HepG2 (cell line): Measurements from ENCODE around the gene ALPK1. TPM values are rescaled to one million over a fixed set of nuclear protein-coding genes. Genes with fewer than 3 reads are reported as not detected.
A peak's percentile ranks its signal among the peaks of the same experiment; 100 is the strongest.

ENCODE experiments used
- HDAC2 ChIP-seq: sonication (generic); formaldehyde crosslinking; IDR thresholded peaks from 2 replicates; pipeline ENCODE4 v1.4.0; 2020; ENCODE audit warnings: missing genetic modification reagents
- HMG20B ChIP-seq: conservative IDR thresholded peaks from 2 replicates; pipeline ENCODE4 v1.6.1; 2016; ENCODE audit warnings: missing genetic modification reagents, missing compliant biosample characterization
- HNF4A ChIP-seq: sonication (generic); formaldehyde crosslinking; IDR thresholded peaks from 2 replicates; pipeline ENCODE4 v1.4.0; 2020; ENCODE audit warnings: missing genetic modification reagents
- NR2C2 ChIP-seq: sonication (generic); formaldehyde crosslinking; IDR thresholded peaks from 2 replicates; pipeline ENCODE4 v1.4.0; 2020; ENCODE audit warnings: missing genetic modification reagents, mild to moderate bottlenecking, moderate library complexity, borderline replicate concordance
- SAP130 ChIP-seq: IDR thresholded peaks from 2 replicates; pipeline ENCODE4 v1.6.1; 2016; ENCODE audit warnings: low read depth
- SOX13 ChIP-seq, 3 experiments: fragments of 450-650 bp in 1 of 3; sonication (generic) in 1 of 3; formaldehyde crosslinking in 1 of 3; IDR thresholded peaks in 2 of 3; conservative IDR thresholded peaks in 1 of 3; 2 replicates each; pipeline versions ENCODE4 v1.5.0 to v1.6.1; 2016 to 2020; ENCODE audit warnings: antibody characterized with exemption in 1 of 3, mild to moderate bottlenecking in 1 of 3, missing compliant biosample characterization in 1 of 3, missing genetic modification reagents in 1 of 3, moderate library complexity in 1 of 3
- TBX3 ChIP-seq: fragments of 450-650 bp; IDR thresholded peaks from 2 replicates; pipeline ENCODE4 v1.6.1; 2017; ENCODE audit warnings: antibody characterized with exemption, mild to moderate bottlenecking, inconsistent platforms, borderline replicate concordance
- ZFP62 ChIP-seq: sonication (generic); formaldehyde crosslinking; IDR thresholded peaks from 2 replicates; pipeline ENCODE4 v1.4.0; 2020; ENCODE audit warnings: missing genetic modification reagents
- ZNF230 ChIP-seq: sonication (generic); formaldehyde crosslinking; IDR thresholded peaks from 2 replicates; pipeline ENCODE4 v1.4.0; 2020; ENCODE audit warnings: mild to moderate bottlenecking, missing genetic modification reagents
- ZNF333 ChIP-seq: sonication (generic); formaldehyde crosslinking; IDR thresholded peaks from 2 replicates; pipeline ENCODE4 v1.4.0; 2020; ENCODE audit warnings: mild to moderate bottlenecking, missing genetic modification reagents, borderline replicate concordance
- ZNF501 ChIP-seq: sonication (generic); formaldehyde crosslinking; IDR thresholded peaks from 2 replicates; pipeline ENCODE4 v1.5.1; 2020; ENCODE audit warnings: mild to moderate bottlenecking, moderate library complexity, missing genetic modification reagents
- ZNF567 ChIP-seq: sonication (generic); formaldehyde crosslinking; IDR thresholded peaks from 2 replicates; pipeline ENCODE4 v1.8.1; 2023; ENCODE audit warnings: mild to moderate bottlenecking, missing genetic modification reagents, borderline replicate concordance
- ZSCAN12 ChIP-seq: sonication (generic); formaldehyde crosslinking; IDR thresholded peaks from 2 replicates; pipeline ENCODE4 v1.9.0; 2021; ENCODE audit warnings: mild to moderate bottlenecking, missing genetic modification reagents
- polyA plus RNA-seq, 8 experiments: library from polyadenylated mRNA; depleted of rRNA in 3 of 8; stranded (reverse) in 7 of 8; unstranded in 1 of 8; fragments of >200 nt; fragmentation: Illumina TruSeq in 4 of 8; extraction: Trizol in 4 of 8; gene quantifications; 2 replicates each; pipeline versions ENCODE4 v1.2.1 to v1.2.3, GENCODE V29; 2011 to 2016; ENCODE audit warnings: low read depth in 4 of 8, missing spikeins in 1 of 8, mixed read lengths in 1 of 8; ENCODE audit not compliant: insufficient read depth in 1 of 8
- total RNA-seq, 5 experiments: library from RNA; depleted of rRNA; stranded (reverse); fragments of >200 nt; fragmentation: Illumina TruSeq; extraction: Trizol; gene quantifications; 2 replicates each; pipeline ENCODE4 v1.2.3, GENCODE V29; 2016; ENCODE audit warnings: low read depth in 1 of 5
- TF ChIP-seq, protein P1 (sequence below): sonication (generic); formaldehyde crosslinking; IDR thresholded peaks from 2 replicates; pipeline ENCODE4 v1.4.0; 2020; ENCODE audit warnings: mild to moderate bottlenecking, missing genetic modification reagents
- TF ChIP-seq, protein P2 (sequence below), 2 experiments: sonication (generic) in 1 of 2; formaldehyde crosslinking in 1 of 2; IDR thresholded peaks; 2 replicates each; pipeline versions ENCODE4 v1.4.0 to v1.6.1; 2016 to 2020; ENCODE audit warnings: borderline replicate concordance in 1 of 2, low read depth in 1 of 2, mild to moderate bottlenecking in 1 of 2, missing genetic modification reagents in 1 of 2
- TF ChIP-seq, protein P3 (sequence below): sonication (generic); formaldehyde crosslinking; IDR thresholded peaks from 2 replicates; pipeline ENCODE4 v1.9.0; 2021; ENCODE audit warnings: missing genetic modification reagents, borderline replicate concordance

The ALPK1 gene
- total and polyA plus RNA-seq, 2 of the 13 experiments (the other 11 are each of a cell fraction or from before 2014, with no cell fraction given), result 0.61 to 1.3 TPM

- TF ChIP-seq, protein P1, sequence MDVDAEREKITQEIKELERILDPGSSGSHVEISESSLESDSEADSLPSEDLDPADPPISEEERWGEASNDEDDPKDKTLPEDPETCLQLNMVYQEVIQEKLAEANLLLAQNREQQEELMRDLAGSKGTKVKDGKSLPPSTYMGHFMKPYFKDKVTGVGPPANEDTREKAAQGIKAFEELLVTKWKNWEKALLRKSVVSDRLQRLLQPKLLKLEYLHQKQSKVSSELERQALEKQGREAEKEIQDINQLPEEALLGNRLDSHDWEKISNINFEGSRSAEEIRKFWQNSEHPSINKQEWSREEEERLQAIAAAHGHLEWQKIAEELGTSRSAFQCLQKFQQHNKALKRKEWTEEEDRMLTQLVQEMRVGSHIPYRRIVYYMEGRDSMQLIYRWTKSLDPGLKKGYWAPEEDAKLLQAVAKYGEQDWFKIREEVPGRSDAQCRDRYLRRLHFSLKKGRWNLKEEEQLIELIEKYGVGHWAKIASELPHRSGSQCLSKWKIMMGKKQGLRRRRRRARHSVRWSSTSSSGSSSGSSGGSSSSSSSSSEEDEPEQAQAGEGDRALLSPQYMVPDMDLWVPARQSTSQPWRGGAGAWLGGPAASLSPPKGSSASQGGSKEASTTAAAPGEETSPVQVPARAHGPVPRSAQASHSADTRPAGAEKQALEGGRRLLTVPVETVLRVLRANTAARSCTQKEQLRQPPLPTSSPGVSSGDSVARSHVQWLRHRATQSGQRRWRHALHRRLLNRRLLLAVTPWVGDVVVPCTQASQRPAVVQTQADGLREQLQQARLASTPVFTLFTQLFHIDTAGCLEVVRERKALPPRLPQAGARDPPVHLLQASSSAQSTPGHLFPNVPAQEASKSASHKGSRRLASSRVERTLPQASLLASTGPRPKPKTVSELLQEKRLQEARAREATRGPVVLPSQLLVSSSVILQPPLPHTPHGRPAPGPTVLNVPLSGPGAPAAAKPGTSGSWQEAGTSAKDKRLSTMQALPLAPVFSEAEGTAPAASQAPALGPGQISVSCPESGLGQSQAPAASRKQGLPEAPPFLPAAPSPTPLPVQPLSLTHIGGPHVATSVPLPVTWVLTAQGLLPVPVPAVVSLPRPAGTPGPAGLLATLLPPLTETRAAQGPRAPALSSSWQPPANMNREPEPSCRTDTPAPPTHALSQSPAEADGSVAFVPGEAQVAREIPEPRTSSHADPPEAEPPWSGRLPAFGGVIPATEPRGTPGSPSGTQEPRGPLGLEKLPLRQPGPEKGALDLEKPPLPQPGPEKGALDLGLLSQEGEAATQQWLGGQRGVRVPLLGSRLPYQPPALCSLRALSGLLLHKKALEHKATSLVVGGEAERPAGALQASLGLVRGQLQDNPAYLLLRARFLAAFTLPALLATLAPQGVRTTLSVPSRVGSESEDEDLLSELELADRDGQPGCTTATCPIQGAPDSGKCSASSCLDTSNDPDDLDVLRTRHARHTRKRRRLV, result no peak
- TF ChIP-seq ZNF567 (CRISPR knock-in tag) (no peak), ZSCAN12 (no peak), ZFP62 (no peak), ZNF230 (CRISPR knock-in tag) (no peak), HDAC2 (CRISPR knock-in tag) (peak; percentile 29; the same call in 1 of the 2 replicates), SOX13 (IDR thresholded peaks at IDR 0.05) (no peak), SOX13 (CRISPR knock-in tag; conservative IDR thresholded peaks at IDR 0.05 in 1 of 2, IDR thresholded peaks at IDR 0.05 in 1 of 2) (peak in 1 of 2 experiments; percentile 64; a peak in 1 of 4 replicates), HNF4A (CRISPR knock-in tag) (peak; percentile 72), SAP130 (CRISPR knock-in tag) (peak; percentile 48), ZNF501 (CRISPR knock-in tag) (no peak), TBX3 (no peak), NR2C2 (no peak; the same call in 1 of the 2 replicates), ZNF333 (CRISPR knock-in tag) (no peak), HMG20B (CRISPR knock-in tag) (no peak)
- TF ChIP-seq, protein P2, sequence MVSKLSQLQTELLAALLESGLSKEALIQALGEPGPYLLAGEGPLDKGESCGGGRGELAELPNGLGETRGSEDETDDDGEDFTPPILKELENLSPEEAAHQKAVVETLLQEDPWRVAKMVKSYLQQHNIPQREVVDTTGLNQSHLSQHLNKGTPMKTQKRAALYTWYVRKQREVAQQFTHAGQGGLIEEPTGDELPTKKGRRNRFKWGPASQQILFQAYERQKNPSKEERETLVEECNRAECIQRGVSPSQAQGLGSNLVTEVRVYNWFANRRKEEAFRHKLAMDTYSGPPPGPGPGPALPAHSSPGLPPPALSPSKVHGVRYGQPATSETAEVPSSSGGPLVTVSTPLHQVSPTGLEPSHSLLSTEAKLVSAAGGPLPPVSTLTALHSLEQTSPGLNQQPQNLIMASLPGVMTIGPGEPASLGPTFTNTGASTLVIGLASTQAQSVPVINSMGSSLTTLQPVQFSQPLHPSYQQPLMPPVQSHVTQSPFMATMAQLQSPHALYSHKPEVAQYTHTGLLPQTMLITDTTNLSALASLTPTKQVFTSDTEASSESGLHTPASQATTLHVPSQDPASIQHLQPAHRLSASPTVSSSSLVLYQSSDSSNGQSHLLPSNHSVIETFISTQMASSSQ (IDR thresholded peaks at IDR 0.05; ENCODE audit: low read depth), result no peak
- TF ChIP-seq, protein P2 (CRISPR knock-in tag; IDR thresholded peaks at IDR 0.05; ENCODE audit: borderline replicate concordance), result no peak
- TF ChIP-seq, protein P3, sequence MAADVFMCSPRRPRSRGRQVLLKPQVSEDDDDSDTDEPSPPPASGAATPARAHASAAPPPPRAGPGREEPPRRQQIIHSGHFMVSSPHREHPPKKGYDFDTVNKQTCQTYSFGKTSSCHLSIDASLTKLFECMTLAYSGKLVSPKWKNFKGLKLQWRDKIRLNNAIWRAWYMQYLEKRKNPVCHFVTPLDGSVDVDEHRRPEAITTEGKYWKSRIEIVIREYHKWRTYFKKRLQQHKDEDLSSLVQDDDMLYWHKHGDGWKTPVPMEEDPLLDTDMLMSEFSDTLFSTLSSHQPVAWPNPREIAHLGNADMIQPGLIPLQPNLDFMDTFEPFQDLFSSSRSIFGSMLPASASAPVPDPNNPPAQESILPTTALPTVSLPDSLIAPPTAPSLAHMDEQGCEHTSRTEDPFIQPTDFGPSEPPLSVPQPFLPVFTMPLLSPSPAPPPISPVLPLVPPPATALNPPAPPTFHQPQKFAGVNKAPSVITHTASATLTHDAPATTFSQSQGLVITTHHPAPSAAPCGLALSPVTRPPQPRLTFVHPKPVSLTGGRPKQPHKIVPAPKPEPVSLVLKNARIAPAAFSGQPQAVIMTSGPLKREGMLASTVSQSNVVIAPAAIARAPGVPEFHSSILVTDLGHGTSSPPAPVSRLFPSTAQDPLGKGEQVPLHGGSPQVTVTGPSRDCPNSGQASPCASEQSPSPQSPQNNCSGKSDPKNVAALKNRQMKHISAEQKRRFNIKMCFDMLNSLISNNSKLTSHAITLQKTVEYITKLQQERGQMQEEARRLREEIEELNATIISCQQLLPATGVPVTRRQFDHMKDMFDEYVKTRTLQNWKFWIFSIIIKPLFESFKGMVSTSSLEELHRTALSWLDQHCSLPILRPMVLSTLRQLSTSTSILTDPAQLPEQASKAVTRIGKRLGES (CRISPR knock-in tag), result no peak
Observed at GRCh38 chr4:112282860-112283667, 14.1 kb upstream of the ALPK1 start (continued).
